ENCODE measurements around the gene SIX1. TPM values are rescaled to one million over a fixed set of nuclear protein-coding genes. Genes with fewer than 3 reads are reported as not detected.

SIX1 gene
- total RNA-seq, 4 donors from 2014 or later, result 0.72 to 3.3 (median 1.0) TPM

DNA sequence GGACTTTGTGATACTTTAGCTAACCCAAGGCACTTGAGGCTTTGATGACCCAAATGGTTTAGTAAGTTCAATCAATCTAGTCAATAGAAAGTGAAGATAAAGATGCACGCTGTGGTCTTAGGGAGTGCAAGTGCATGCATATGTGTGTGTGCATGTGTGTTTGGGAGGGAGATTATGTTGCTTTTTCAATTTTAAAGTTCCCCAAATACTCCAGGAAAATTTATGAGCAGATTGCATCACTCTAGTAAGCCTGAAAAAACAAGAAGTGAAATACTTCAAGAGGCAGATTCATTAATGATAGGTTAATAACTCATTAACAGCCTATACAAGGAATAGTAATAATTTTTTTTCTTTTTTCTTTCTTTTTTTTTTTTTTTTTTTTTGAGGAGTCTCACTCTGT, 12.4 kb upstream of the SIX1 start:
- TF ChIP-seq, protein P1, sequence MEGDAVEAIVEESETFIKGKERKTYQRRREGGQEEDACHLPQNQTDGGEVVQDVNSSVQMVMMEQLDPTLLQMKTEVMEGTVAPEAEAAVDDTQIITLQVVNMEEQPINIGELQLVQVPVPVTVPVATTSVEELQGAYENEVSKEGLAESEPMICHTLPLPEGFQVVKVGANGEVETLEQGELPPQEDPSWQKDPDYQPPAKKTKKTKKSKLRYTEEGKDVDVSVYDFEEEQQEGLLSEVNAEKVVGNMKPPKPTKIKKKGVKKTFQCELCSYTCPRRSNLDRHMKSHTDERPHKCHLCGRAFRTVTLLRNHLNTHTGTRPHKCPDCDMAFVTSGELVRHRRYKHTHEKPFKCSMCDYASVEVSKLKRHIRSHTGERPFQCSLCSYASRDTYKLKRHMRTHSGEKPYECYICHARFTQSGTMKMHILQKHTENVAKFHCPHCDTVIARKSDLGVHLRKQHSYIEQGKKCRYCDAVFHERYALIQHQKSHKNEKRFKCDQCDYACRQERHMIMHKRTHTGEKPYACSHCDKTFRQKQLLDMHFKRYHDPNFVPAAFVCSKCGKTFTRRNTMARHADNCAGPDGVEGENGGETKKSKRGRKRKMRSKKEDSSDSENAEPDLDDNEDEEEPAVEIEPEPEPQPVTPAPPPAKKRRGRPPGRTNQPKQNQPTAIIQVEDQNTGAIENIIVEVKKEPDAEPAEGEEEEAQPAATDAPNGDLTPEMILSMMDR (IDR thresholded peaks at IDR 0.05), result no peak

DNA sequence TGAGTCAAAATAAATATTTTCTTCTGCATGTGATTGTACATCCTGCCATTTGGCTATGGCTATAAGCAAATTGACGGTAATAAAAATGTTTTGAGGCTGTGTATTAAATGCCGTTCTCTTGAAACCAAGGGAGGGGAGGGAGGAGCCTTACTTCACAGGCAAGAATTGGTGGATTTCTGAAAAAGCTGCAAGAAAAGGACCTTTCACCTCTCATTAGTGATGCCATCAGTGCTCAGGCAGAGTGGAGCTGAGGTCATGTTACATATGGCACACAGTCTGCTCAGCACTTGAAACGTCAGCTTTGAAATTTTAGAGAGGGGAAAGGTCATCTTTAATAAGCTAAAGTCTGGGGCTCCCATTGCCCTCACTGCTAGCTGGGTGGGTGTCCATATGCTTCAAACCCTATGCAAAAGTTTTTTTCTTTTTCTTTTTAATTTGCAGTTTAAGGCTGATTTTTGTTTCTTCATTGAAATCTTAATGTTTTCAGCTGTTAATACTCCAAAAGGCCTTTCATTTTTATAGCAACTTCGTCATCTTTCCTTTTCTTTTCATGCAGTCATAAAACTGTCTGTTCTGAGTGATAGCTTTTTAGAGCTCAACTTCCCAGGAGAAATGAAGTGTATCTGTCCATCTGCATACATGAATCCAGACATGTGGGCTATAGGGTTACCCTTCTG, 9.8 kb upstream of the SIX1 start:
- DNase-seq (ENCODE audit: low spot score) (no peak), ATAC-seq (ENCODE audit: low FRiP score) (no peak)
- TF ChIP-seq, protein P1 (IDR thresholded peaks at IDR 0.05), result no peak

More for the DNA sequence above, 12.4 kb upstream of the SIX1 start:
- DNase-seq (ENCODE audit: low spot score) (no peak), ATAC-seq (ENCODE audit: low FRiP score) (no peak)

- TF ChIP-seq, protein P1 (IDR thresholded peaks at IDR 0.05), result no peak
- ATAC-seq (ENCODE audit: low FRiP score), result no peak
- no peak for DNase-seq (ENCODE audit: low spot score)
Observed at GRCh38 chr14:60658211-60658690, 9.0 kb upstream of the SIX1 start.

DNA sequence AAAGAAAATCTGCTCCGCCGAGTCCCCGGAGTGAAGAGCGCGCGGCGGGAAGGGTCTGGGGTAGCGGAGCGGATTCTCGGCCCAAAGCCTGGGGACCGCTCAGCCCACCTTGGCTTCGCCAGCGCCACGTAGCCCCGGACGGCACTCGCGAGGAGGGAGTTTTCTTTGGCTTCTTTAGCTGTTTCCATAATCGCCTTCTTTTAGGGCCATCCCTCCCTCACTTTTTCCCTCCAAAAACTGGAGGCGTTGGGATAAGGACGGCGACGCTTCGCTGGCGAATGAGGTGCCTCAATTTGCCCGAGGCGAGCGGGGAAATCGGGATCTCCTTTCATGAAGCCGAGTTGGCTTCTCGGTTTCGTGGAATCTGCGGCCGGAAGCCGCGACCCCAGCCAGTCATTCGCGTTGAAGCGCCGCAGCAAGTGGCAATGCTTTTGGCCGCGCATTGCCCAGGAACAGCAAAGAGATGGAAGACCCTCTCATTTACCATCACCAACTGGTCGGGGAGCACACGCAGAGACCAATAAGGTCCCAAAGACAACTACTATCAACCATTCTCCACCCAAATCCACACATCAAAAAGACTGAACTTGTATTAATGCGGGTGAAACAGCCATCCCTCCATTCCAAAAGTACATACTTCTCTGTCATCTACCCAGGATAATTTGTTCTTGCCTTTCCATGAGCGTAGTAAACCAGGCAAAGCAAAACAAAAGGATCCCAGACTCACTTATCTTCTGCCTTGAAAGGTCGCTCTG, 8.4 kb upstream of the SIX1 start:
- TF ChIP-seq, protein P1 (IDR thresholded peaks at IDR 0.05), result no peak
- ATAC-seq (ENCODE audit: low FRiP score) (no peak), DNase-seq (ENCODE audit: low spot score) (no peak)

- no peak for DNase-seq (ENCODE audit: low spot score)
- TF ChIP-seq, protein P1 (IDR thresholded peaks at IDR 0.05), result no peak
- ATAC-seq (ENCODE audit: low FRiP score), result peak; percentile 62
Observed at GRCh38 chr14:60656686-60657455, 7.6 kb upstream of the SIX1 start.

DNA sequence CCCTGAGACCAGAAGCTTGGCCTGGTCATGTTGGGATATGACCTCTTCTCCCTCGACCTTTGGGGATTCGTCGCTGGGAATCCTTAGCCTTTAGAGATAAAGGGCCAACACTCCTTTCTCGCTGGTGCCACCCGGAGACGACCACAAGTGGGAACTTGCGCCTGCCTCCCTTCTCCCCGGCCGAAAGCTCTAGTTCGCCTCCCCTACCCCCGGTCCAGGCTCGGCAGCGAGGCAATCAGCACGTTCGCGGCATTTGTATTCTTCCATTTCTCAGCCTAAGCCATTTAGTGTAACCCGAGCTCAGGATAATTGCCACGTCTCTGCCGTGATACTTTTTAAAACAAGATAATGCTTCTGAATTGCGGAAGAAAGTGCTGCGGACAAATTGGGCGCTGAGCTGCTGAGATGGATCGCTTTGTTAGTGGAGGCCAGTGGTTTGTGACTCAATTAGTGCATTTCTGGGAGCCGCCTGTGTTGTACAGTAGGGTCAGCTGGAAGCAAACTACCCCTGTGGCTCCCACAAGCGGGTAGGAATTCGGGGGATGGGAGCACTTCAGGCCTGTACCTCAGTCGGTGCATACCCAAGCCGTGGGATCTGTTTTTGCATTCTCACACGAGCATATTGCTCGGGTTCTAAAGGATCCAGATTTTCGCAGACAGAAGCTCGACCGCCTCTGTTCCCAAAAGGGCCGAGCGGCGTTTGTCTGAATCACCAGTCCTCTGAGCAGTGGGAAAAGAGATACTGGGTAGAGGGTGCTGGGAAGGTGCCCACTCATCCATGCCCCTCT, 6.8 kb upstream of the SIX1 start:
- TF ChIP-seq, protein P1 (IDR thresholded peaks at IDR 0.05), result no peak
- DNase-seq (ENCODE audit: low spot score), result no peak
- ATAC-seq (ENCODE audit: low FRiP score), result no peak

All from omental fat pad (tissue), 4 donors.